SH-SY5Y (cell line): ENCODE data around the gene CDH4.

ENCODE experiments used
- GATA2 ChIP-seq: IDR thresholded peaks from 2 replicates; pipeline ENCODE4 v1.6.1; 2011; ENCODE audit warnings: mild to moderate bottlenecking, low read depth, low read length
- GATA3 ChIP-seq: IDR thresholded peaks from 2 replicates; pipeline ENCODE4 v1.6.1; 2011; ENCODE audit warnings: low read depth, mild to moderate bottlenecking, low read length, moderate library complexity

Gene CDH4

GRCh38 chr20:61603715-61604114, 351.7 kb downstream of the CDH4 start:
- TF ChIP-seq GATA2 (no peak), GATA3 (no peak)

GRCh38 chr20:61604549-61604948, 352.5 kb downstream of the CDH4 start:
- TF ChIP-seq GATA3 (no peak), GATA2 (no peak)

GRCh38 chr20:61605283-61605682, 353.2 kb downstream of the CDH4 start:
- TF ChIP-seq GATA3 (no peak), GATA2 (no peak)

DNA sequence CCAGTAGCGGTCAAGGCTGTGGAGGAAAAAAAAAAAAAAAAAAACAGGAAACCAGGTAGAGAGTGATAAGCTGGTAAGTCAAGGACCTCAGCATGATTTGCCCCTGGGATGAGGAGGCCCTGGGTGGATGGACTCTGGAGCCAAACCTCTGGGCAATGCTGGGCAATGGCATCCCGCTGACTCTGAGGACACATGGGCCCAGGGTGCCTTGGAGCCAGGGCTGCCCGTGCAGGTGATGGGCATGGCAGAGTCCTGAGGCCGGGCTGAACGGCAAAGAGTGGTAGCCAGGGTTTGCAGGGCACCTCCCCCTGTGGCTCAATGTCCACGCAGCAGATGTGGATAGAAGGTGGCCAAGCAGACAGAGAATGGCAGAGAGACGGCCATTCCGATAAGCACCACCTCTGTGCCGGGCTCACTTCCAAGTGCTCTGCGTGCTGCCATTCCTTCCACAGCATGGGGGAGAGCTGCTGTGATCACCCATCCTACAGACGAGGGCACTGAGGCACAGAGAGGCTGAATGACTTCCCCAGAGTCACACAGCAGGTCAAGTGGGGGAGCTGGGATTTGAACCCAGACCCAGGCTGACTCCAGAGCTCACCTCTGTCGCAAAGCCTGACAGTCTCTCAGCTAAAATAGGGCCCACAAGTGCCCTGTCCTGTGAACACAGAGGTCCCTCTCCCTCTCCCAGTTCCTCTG, 353.9 kb downstream of the CDH4 start:
- TF ChIP-seq GATA2 (no peak), GATA3 (no peak)

DNA sequence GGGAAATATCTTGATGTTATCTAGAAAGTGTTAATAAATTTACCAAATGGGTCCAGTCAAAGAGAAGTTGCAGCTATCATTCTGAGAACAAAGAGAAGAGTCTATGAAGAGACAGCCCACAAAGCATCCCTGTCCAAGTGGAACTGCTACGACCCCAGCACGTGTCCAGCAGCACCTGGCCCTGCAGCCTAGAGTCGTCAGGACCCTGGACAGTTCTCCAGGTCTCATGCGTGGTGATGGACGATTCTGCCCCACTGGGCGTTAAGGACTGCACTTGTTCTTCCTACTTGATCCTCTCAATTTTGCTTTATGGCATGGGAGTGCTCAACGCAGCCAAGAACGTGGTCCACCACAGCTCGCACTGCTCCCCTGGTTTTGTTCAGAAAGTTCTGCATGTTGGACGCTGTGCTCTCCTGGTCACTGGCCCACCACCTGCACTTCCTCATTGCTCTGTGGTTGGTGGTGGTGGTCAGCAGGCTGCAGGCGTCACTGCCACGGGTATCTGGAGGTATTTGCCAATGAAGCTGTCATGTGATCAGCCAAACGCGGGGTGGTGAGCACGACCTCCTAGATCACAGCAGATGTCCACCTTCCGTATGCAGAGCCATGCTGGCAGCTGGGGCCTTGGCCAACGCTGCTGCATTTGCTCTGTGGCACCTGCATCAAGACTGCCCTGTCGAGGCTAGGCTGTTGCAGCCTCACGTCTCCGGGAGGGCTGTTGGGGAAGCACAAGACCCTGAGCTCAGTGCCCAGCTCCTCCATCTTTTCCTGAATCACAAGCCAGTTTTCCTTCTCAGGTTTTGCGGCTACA, 356.4 kb downstream of the CDH4 start:
- TF ChIP-seq GATA3 (no peak), GATA2 (no peak)

DNA sequence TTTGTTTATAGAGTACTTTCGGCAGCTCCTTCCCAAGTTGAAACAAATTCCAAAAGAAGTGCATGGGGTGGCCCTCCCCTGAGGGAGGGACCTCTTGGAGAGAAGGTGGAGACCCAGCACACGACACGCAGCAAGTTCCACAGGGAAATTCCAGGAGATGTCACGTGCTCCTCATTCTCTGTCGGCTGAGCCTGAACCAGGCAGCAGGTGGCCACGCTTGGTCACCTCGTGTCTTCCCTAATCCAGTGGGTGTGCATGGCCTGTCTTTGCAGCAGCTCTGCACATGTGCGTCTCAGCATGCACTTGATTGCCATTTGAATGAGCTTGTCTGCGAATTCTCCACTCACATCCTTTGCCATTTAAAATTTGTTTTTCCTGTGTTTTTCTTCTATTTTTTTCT, 357.4 kb downstream of the CDH4 start:
- TF ChIP-seq GATA3 (no peak), GATA2 (no peak)

DNA sequence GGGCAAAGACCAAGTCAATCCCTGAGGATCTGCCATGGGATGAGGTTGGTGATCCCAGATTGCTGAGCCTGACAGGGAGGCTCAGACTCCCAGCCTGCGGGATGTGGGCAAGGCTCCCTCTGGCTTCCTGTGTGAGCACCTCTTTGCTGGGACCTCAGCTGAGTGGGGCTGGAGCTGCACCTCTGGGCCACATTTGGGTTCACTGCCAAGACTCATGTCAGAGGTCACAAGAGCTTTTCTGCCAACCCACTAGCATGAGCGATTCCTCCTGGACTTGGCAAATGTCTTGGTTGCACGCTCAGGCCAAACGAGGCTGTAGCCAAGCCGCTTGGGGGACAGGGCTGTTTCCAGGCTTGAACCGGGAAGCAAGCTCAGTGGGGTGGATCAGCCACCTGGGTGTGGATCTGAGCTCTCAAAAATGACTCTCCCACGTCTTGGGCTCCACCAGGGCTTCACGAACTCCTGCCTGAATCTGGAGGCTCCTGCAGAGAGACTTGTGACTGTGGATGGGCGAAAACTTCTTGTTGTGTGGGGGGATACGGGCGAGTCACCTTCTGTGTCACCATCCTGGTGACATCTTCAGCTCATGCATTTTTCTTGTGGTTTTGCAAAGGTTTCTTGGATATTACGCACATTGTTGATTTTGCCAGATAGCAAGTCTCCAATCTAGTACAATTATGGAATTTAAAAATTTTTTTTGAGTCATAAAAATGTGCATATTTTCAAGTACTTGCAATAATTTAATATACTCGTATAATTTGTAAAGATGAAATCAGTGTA, 359.5 kb downstream of the CDH4 start:
- TF ChIP-seq GATA2 (no peak), GATA3 (no peak)

GRCh38 chr20:61613917-61614705, 362.1 kb downstream of the CDH4 start:
- TF ChIP-seq GATA2 = no peak
- no peak for TF ChIP-seq GATA3

GRCh38 chr20:61614706-61615100, 362.6 kb downstream of the CDH4 start:
- TF ChIP-seq GATA2 = no peak
- TF ChIP-seq GATA3 = no peak

DNA sequence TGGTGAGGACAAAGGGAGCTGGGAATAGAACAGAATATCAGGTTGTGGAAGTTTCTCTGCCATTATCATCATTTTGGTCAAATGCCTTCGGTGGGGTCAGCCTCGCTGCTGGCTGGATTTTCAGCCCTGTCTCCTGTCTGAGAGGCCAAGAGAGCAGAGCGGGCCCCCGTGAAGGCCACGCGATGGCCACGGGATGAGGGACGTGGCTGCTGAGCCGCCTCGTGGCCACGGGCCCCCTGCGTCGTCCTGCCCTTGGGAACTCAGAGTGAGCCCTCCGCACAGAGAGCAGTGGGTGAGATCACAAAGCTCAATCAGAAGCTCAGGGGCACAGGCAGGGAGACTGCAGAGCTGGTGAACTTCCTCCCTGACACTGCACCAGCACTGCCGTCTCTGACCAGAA, 363.7 kb downstream of the CDH4 start:
- no peak for TF ChIP-seq GATA3
- no peak for TF ChIP-seq GATA2

DNA sequence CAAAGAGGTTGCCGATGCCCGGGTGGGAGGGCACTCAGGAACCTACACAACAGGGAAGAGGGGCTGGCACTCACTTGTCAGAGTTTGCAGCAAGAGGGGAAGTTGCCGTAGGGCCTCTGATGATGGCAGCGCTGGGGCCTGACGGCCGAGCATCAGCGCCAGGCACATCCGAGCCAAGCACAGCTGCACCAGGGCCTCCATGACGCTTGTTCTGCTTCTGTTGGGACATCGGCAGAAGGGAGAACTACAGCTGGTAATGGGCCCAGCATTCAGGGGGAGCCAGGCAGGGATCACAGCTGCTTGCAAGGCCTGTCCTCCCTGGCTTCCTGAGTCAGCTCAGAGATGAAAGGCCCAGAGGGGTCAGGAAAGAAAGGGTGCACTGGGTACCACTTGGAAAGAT, 367.7 kb downstream of the CDH4 start:
- TF ChIP-seq GATA2 (no peak), GATA3 (no peak)

- TF ChIP-seq GATA3 (no peak), GATA2 (no peak)
Measured at GRCh38 chr20:61620174-61620573, 368.1 kb downstream of the CDH4 start.

DNA sequence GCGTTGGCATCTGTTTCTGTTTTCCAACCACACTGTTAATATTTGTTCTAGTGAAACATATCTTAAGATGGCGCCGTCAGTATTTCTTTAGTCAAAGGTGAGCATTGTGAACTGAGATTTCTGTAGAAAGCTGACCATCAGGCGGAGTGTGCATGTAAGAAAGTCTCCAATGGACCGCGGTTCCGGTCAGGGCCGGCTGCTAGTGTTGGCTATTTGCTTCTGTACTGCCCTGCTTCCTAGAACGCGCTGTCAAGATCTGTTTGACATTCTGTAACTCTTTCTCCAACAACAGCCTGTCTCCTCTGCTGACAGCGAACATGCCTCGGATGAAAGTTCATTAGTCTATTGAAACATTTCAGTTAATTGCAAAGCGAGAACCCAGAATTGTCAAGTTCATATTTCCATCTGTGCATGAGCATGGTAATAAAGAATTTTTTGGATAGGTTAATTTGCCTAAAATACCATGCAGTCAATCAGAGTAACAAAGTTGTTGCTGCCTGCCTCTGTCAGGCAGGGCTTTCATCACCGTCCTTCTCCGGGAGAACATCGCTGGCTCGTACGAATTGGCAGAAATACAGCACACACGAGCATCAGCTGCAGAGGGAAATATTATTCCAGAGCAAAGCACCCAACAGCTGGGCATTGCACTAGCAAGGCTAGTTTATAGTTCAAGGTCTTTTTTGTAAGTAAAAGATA, 369.1 kb downstream of the CDH4 start:
- TF ChIP-seq GATA2 (no peak), GATA3 (no peak)
